OCI-LY3 (cell line): ENCODE data around the gene STX2.

Experiments
- H2AFZ ChIP-seq: fragments of 200-600, 300-600 bp; shearing (Covaris generic); 2 replicates; pipeline ENCODE4 v1.6.0; 2014; ENCODE audit warnings: antibody characterized with exemption, low read depth, low read length
- H3K27ac ChIP-seq: fragments of 200-600, 300-600 bp; sonication (generic); 2 replicates; pipeline ENCODE4 v1.5.1; 2014; ENCODE audit warnings: mild to moderate bottlenecking, low read length, moderate library complexity, mixed read lengths
- H3K27me3 ChIP-seq: fragments of 200-600, 300-600 bp; sonication (generic); 2 replicates; pipeline ENCODE4 v1.6.1; 2014; ENCODE audit warnings: low read depth, low read length, mixed read lengths
- H3K36me3 ChIP-seq: fragments of 200-600, 300-600 bp; sonication (generic); replicated peaks from 2 replicates; pipeline ENCODE3; 2014; ENCODE audit warnings: low read depth, low read length, mixed read lengths
- H3K4me1 ChIP-seq: fragments of 300-600, 200-600 bp; sonication (generic); 2 replicates; pipeline ENCODE4 v1.6.1; 2014; ENCODE audit warnings: low read length, mixed read lengths
- H3K4me2 ChIP-seq: fragments of 200-600, 300-600 bp; sonication (generic); 2 replicates; pipeline ENCODE4 v1.6.1; 2014; ENCODE audit warnings: low read length, mixed read lengths
- H3K4me3 ChIP-seq: fragments of 300-600, 200-600 bp; sonication (generic); 2 replicates; pipeline ENCODE4 v1.5.1; 2014; ENCODE audit warnings: antibody characterized with exemption, mild to moderate bottlenecking, low read length, moderate library complexity
- H3K79me2 ChIP-seq: fragments of 300-600, 200-600 bp; shearing (Covaris generic); 2 replicates; pipeline ENCODE4 v1.6.1; 2014; ENCODE audit warnings: mild to moderate bottlenecking, low read length, mixed read lengths
- H3K9ac ChIP-seq: fragments of 300-600, 200-600 bp; shearing (Covaris generic); 2 replicates; pipeline ENCODE4 v1.6.0; 2014; ENCODE audit warnings: mild to moderate bottlenecking, low read length, moderate library complexity
- H3K9me3 ChIP-seq: fragments of 200-600, 300-600 bp; shearing (Covaris generic); 2 replicates; pipeline ENCODE4 v1.6.1; 2014; ENCODE audit warnings: low read length, mixed read lengths; ENCODE audit not compliant: insufficient read depth
- H4K20me1 ChIP-seq: fragments of 200-600, 300-600 bp; sonication (generic); 2 replicates; pipeline ENCODE4 v1.6.1; 2016; ENCODE audit warnings: low read length, mixed read lengths; ENCODE audit not compliant: insufficient read depth
- CTCF ChIP-seq: fragments of 200-600, 300-600 bp; sonication (generic); IDR thresholded peaks from 2 replicates; pipeline ENCODE4 v1.5.1; 2014; ENCODE audit warnings: antibody characterized with exemption, low read length, low read depth
- EZH2phosphoT487 ChIP-seq: fragments of 200-600 bp; shearing (Covaris generic); IDR thresholded peaks from 2 replicates; pipeline ENCODE4 v1.6.1; 2018; ENCODE audit warnings: antibody characterized with exemption, mixed run types, low read depth

STX2 gene

GRCh38 chr12:130765186-130765659, 73.8 kb downstream of the STX2 start:
- H3K27me3 ChIP-seq: peaks cover 2% of the 10 kb centered on the region; the same call in 1 of the 2 replicates
- H2AFZ ChIP-seq: no peak overlapping the region
- peaks cover 12% of the 10 kb centered on the region for H3K36me3 ChIP-seq
- H3K9ac ChIP-seq: no peak overlapping the region
- TF ChIP-seq EZH2phosphoT487: no peak
- TF ChIP-seq CTCF: no peak
- no peak overlapping the region for H3K4me3 ChIP-seq
- peaks cover 14% of the 10 kb centered on the region for H3K9me3 ChIP-seq
- H3K27ac ChIP-seq: no peak overlapping the region
- peaks cover 6% of the 10 kb centered on the region; the same call in 1 of the 2 replicates for H3K4me1 ChIP-seq
- no peaks in the 10 kb centered on the region for H4K20me1 ChIP-seq
- H3K4me2 ChIP-seq: no peak overlapping the region
- H3K79me2 ChIP-seq: no peaks in the 10 kb centered on the region

GRCh38 chr12:130764475-130765185, 74.4 kb downstream of the STX2 start:
- Histone ChIP-seq H2AFZ (no peak overlapping the region), H3K9me3 (peaks cover 14% of the 10 kb centered on the region), H3K27ac (no peak overlapping the region), H3K4me1 (peaks cover 6% of the 10 kb centered on the region; the same call in 1 of the 2 replicates), H3K4me3 (no peak overlapping the region), H3K27me3 (peaks cover 2% of the 10 kb centered on the region; the same call in 1 of the 2 replicates), H3K9ac (no peak overlapping the region), H4K20me1 (no peaks in the 10 kb centered on the region), H3K79me2 (no peaks in the 10 kb centered on the region), H3K4me2 (no peak overlapping the region), H3K36me3 (peaks cover 12% of the 10 kb centered on the region)
- TF ChIP-seq EZH2phosphoT487 (no peak), CTCF (no peak)

GRCh38 chr12:130764073-130764472, 75.0 kb downstream of the STX2 start:
- Histone ChIP-seq H3K4me1 (peaks cover 6% of the 10 kb centered on the region; the same call in 1 of the 2 replicates), H3K79me2 (no peaks in the 10 kb centered on the region), H4K20me1 (no peaks in the 10 kb centered on the region), H3K4me2 (no peak overlapping the region), H3K27me3 (peaks cover 2% of the 10 kb centered on the region; the same call in 1 of the 2 replicates), H3K36me3 (peaks cover 12% of the 10 kb centered on the region), H2AFZ (no peak overlapping the region), H3K9me3 (peaks cover 14% of the 10 kb centered on the region), H3K27ac (no peak overlapping the region), H3K9ac (no peak overlapping the region), H3K4me3 (no peak overlapping the region)
- TF ChIP-seq EZH2phosphoT487: no peak
- no peak for TF ChIP-seq CTCF

GRCh38 chr12:130762319-130762675, 76.8 kb downstream of the STX2 start:
- peak overlapping the region; percentile 77 for H3K4me3 ChIP-seq
- H3K36me3 ChIP-seq: peaks cover 12% of the 10 kb centered on the region
- no peak overlapping the region for H3K27ac ChIP-seq
- H2AFZ ChIP-seq: peak overlapping the region; percentile 82
- H3K4me1 ChIP-seq: peaks cover 6% of the 10 kb centered on the region; the same call in 1 of the 2 replicates
- H3K27me3 ChIP-seq: no peaks in the 10 kb centered on the region; the same call in 1 of the 2 replicates
- H3K79me2 ChIP-seq: no peaks in the 10 kb centered on the region
- no peaks in the 10 kb centered on the region for H4K20me1 ChIP-seq
- peak overlapping the region; percentile 18; the same call in 1 of the 2 replicates for H3K9ac ChIP-seq
- TF ChIP-seq EZH2phosphoT487 (no peak), CTCF (no peak)
- peaks cover 14% of the 10 kb centered on the region for H3K9me3 ChIP-seq
- H3K4me2 ChIP-seq: peak overlapping the region; percentile 91
